MM.1S (cell line): Measurements from ENCODE around the gene CABLES2.

Experiments used
- EZH2 ChIP-seq: fragments of 300-600 bp; sonication (generic); optimal IDR thresholded peaks from 2 replicates; pipeline ENCODE3; 2017; ENCODE audit warnings: low read depth, mild to moderate bottlenecking, antibody characterized with exemption, low read length, mixed read lengths
- EZH2phosphoT487 ChIP-seq: fragments of 300-600 bp; sonication (generic); IDR thresholded peaks from 2 replicates; pipeline ENCODE4 v1.6.1; 2018; ENCODE audit warnings: antibody characterized with exemption, low read length
- TF ChIP-seq, protein P1 (sequence below): fragments of 300-600 bp; sonication (generic); IDR thresholded peaks from 2 replicates; pipeline ENCODE4 v1.5.1; 2016; ENCODE audit warnings: antibody characterized with exemption, low read length, mixed read lengths

DNA sequence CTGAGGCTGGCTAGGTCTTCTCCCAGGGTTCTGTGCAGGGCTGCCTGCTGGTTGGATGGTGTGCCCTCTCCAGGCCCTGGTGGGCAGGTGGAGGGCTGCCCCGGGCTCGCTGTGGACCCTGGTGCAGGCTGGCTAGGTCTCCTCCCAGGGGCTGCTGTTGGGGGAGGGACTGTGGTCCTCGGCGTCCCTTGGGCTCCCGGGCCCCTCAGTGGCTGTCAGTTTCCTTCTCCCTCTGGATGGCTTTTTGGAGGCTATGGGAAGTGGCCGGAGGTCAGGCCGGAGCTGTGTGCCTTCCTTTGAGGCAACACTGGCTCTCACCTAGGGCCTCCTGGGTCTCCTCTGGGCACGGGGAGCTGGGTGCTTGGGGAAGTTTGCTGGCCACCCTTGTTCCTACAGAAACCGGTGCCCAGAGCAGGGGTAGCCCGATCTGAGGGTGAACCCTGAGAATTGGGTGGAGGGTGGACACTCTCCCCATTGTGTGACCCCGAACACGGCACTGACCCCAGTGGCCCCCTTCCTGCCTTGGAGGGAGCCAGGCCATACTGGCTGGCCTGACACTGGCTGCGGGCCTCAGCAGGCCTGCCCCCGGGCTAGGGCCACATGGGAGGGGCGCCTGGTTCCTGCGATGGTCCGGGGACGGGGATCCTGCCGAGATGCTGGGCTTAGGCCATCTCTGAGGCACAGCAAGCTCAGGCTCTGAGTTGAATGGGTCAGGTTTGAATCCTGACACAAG lies 3.8 kb upstream of the CABLES2 start:
- TF ChIP-seq, protein P1, sequence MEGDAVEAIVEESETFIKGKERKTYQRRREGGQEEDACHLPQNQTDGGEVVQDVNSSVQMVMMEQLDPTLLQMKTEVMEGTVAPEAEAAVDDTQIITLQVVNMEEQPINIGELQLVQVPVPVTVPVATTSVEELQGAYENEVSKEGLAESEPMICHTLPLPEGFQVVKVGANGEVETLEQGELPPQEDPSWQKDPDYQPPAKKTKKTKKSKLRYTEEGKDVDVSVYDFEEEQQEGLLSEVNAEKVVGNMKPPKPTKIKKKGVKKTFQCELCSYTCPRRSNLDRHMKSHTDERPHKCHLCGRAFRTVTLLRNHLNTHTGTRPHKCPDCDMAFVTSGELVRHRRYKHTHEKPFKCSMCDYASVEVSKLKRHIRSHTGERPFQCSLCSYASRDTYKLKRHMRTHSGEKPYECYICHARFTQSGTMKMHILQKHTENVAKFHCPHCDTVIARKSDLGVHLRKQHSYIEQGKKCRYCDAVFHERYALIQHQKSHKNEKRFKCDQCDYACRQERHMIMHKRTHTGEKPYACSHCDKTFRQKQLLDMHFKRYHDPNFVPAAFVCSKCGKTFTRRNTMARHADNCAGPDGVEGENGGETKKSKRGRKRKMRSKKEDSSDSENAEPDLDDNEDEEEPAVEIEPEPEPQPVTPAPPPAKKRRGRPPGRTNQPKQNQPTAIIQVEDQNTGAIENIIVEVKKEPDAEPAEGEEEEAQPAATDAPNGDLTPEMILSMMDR = no peak
- TF ChIP-seq EZH2 = no peak
- TF ChIP-seq EZH2phosphoT487 = no peak
